ENCODE data around the gene GSN. TPM values are rescaled to one million over a fixed set of nuclear protein-coding genes. Genes with fewer than 3 reads are reported as not detected.

Gene GSN
- total and polyA plus RNA-seq, 9 of the 15 experiments (the other 6 are each of a cell fraction or from before 2014, with no cell fraction given) = 0.39 to 16.6 (median 8.2) TPM

DNA sequence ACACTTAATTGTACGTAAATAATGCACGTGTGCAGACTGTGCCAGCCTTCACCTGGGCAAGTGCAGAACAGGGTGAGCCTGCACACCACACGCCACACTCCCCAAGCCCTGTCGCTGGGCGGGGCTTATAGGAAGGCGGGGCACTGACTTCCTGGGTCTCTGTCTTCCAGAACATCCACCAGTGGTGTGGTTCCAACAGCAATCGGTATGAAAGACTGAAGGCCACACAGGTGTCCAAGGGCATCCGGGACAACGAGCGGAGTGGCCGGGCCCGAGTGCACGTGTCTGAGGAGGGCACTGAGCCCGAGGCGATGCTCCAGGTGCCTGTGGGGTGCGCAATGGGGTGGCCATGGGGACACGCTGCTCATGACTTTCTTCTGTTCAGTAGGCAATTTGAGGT, 44.2 kb downstream of the GSN start (continued):
- TF ChIP-seq GTF2A2 (tag; IDR thresholded peaks at IDR 0.05) (no peak), PTRF (tag; IDR thresholded peaks at IDR 0.05) (no peak), ARID1B (IDR thresholded peaks at IDR 0.05) (no peak), HSF4 (CRISPR knock-in tag; IDR thresholded peaks at IDR 0.05; ENCODE audit: borderline replicate concordance) (no peak), ZNF41 (CRISPR knock-in tag; conservative IDR thresholded peaks at IDR 0.05) (no peak), HDAC3 (IDR thresholded peaks at IDR 0.05; ENCODE audit: borderline replicate concordance, partially characterized antibody) (no peak), HCFC1 (IDR thresholded peaks at IDR 0.05; ENCODE audit: low read depth, low read length) (no peak), CSDE1 (IDR thresholded peaks at IDR 0.05) (no peak), RBM22 (IDR thresholded peaks at IDR 0.05; ENCODE audit: low read depth, low read length, poor library complexity, severe bottlenecking) (no peak), ARID2 (IDR thresholded peaks at IDR 0.05) (no peak)
- TF ChIP-seq, protein P1, sequence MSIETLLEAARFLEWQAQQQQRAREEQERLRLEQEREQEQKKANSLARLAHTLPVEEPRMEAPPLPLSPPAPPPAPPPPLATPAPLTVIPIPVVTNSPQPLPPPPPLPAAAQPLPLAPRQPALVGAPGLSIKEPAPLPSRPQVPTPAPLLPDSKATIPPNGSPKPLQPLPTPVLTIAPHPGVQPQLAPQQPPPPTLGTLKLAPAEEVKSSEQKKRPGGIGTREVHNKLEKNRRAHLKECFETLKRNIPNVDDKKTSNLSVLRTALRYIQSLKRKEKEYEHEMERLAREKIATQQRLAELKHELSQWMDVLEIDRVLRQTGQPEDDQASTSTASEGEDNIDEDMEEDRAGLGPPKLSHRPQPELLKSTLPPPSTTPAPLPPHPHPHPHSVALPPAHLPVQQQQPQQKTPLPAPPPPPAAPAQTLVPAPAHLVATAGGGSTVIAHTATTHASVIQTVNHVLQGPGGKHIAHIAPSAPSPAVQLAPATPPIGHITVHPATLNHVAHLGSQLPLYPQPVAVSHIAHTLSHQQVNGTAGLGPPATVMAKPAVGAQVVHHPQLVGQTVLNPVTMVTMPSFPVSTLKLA (conservative IDR thresholded peaks at IDR 0.05) = no peak

All from K562 (cell line).